Left ventricle myocardium inferior (tissue), 1 donor: ENCODE measurements around the gene TSPAN9. TPM values are rescaled to one million over a fixed set of nuclear protein-coding genes. Genes with fewer than 3 reads are reported as not detected.

Source experiments
- DNase-seq: peaks from one replicate; pipeline ENCODE4 v3.0.0-alpha.2; 2020
- H3K27ac ChIP-seq: fragments of 200-600 bp; replicated peaks from 2 replicates; pipeline ENCODE4 v1.8.0; 2021
- H3K27me3 ChIP-seq: fragments of 200-600 bp; 2 replicates; pipeline ENCODE4 v1.8.0; 2021; ENCODE audit warnings: low read depth
- H3K36me3 ChIP-seq: fragments of 200-600 bp; 2 replicates; pipeline ENCODE4 v1.8.0; 2021
- H3K4me1 ChIP-seq: fragments of 200-600 bp; 2 replicates; pipeline ENCODE4 v1.8.0; 2021
- H3K4me3 ChIP-seq: fragments of 200-600 bp; 2 replicates; pipeline ENCODE4 v1.8.0; 2021; ENCODE audit warnings: mild to moderate bottlenecking, moderate library complexity
- H3K9me3 ChIP-seq: fragments of 200-600 bp; replicated peaks from 2 replicates; pipeline ENCODE4 v1.8.0; 2021
- intact Hi-C: fragments of 100-400 bp; cut with micrococcal nuclease; formaldehyde crosslinking; loops from one replicate; pipeline ENCODE4 v1.11.0; 2022
- total RNA-seq: library from RNA; stranded (reverse); fragmentation: NEBNext Ultra II Directional; extraction: Animal tissue kit (Norgen Biotek cat#: 25700); gene quantifications from one replicate; pipeline ENCODE4 v1.2.1, GENCODE V29; 2021
- TF ChIP-seq, protein P1 (sequence below): fragments of 200-600 bp; IDR thresholded peaks from 2 replicates; pipeline ENCODE4 v1.8.0; 2021; ENCODE audit warnings: antibody characterized with exemption, mild to moderate bottlenecking, borderline replicate concordance
- donor health status: DM: no; HTN: yes; CAD: no; lungs with severe emphysema.

The TSPAN9 gene
- total RNA-seq, 1 donor from 2014 or later = 305 TPM

DNA sequence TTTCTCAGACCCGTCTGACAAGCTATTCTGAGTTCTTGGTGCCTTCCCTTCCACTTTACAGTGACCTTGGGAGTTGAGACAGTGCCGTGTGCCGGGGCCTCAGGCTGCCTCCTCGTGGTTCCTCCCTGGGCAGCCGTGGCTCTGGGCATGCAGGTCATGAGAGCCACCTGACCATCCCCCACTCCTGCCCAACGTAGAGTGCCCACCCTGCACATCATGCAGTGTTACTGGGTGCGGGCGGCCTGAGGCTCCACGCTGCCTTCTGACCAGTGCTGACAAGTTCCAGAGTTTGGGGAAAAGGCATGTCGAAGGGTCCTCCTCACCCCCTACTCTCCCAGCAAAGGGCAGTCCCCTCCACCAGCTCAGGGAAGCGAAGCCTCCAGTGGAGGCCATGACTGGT is 190.5 kb downstream of the TSPAN9 start:
- Histone ChIP-seq H3K4me1 (peaks cover 85% of the 10 kb centered on the region), H3K27ac (peak overlapping the region; percentile 96), H3K4me3 (no peak overlapping the region), H3K27me3 (no peaks in the 10 kb centered on the region), H3K36me3 (peaks cover 3% of the 10 kb centered on the region), H3K9me3 (no peaks in the 10 kb centered on the region)
- DNase-seq = no peak
- TF ChIP-seq, protein P1, sequence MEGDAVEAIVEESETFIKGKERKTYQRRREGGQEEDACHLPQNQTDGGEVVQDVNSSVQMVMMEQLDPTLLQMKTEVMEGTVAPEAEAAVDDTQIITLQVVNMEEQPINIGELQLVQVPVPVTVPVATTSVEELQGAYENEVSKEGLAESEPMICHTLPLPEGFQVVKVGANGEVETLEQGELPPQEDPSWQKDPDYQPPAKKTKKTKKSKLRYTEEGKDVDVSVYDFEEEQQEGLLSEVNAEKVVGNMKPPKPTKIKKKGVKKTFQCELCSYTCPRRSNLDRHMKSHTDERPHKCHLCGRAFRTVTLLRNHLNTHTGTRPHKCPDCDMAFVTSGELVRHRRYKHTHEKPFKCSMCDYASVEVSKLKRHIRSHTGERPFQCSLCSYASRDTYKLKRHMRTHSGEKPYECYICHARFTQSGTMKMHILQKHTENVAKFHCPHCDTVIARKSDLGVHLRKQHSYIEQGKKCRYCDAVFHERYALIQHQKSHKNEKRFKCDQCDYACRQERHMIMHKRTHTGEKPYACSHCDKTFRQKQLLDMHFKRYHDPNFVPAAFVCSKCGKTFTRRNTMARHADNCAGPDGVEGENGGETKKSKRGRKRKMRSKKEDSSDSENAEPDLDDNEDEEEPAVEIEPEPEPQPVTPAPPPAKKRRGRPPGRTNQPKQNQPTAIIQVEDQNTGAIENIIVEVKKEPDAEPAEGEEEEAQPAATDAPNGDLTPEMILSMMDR = no peak
- intact Hi-C loops = no loop called here

DNA sequence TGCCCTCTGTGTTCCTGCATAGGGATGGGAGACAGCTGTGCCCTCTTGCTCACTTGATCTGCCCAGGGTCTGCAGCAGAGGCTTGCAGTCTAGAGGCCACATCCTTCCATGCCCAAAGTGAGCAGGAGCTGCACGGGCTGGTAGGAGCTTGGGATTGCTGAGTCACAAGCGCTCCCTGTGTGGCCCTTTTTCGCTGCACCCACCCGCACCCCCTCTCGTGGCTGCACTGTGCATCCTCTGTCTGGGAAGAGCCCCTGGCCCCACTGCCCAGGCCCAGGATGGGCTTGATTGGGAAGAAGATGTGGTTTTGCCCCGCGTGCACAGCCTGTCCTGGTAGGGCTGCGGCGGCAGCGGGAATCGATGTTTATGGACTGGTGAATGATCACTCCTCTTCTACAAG is 192.4 kb downstream of the TSPAN9 start:
- H3K9me3 ChIP-seq = no peaks in the 10 kb centered on the region
- no peak for DNase-seq
- no peak overlapping the region for H3K4me3 ChIP-seq
- H3K36me3 ChIP-seq = peaks cover 3% of the 10 kb centered on the region
- intact Hi-C loops = no loop called here
- TF ChIP-seq, protein P1 = no peak
- H3K27ac ChIP-seq = peak overlapping the region; percentile 19
- no peaks in the 10 kb centered on the region for H3K27me3 ChIP-seq
- H3K4me1 ChIP-seq = peaks cover 85% of the 10 kb centered on the region

DNA sequence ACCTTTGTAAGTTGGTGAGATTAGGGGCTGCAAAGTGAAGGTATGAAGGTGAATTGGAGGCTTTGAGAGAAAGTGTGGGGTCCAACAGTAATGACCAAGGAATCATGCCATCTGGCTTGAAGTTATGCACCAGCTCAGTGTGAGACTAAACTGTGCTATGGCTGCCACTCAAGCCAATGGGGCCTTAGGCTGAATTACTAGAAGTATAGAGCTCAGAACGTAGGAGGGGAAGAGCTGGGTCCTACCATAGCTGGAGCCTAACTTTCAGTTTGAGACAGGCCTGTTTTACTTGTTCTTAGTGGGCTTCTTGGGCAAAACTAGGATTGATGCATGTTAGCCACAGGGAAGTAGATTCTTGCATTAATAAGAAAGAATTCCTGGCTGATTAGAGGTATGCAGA is 194.0 kb downstream of the TSPAN9 start:
- peaks cover 3% of the 10 kb centered on the region for H3K36me3 ChIP-seq
- peak overlapping the region; percentile 46 for H3K27ac ChIP-seq
- TF ChIP-seq, protein P1 = no peak
- no peak overlapping the region for H3K4me3 ChIP-seq
- intact Hi-C loops = loop anchor here (5.0 to 10.0 kb wide), 3 partner anchors 66 to 194 kb away; partner anchors contain the start of gene TSPAN9
- H3K27me3 ChIP-seq = no peaks in the 10 kb centered on the region
- H3K4me1 ChIP-seq = peaks cover 85% of the 10 kb centered on the region
- no peaks in the 10 kb centered on the region for H3K9me3 ChIP-seq
- DNase-seq = no peak

DNA sequence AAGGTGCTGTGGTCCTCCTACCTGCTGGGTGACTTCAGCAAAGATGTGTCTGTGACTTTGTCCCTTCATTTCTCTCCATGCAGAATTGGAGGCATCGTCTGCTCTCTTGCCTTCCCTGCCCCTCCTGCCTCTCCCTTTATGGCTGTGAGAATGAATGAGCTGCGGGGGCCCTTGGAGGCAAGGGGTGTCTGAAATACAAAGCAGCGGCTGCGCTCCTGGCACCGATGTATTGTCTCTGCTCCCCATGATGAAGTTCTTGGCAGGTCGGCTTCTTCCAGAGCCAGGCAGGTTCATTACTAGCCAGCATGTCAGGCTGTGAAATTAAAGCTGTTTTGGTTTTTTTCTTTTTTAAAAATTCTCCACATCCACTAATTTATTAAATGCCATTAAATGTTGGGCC is 194.5 kb downstream of the TSPAN9 start:
- H3K27me3 ChIP-seq = no peaks in the 10 kb centered on the region
- intact Hi-C loops = loop anchor here (5.0 to 10.0 kb wide), 3 partner anchors 67 to 194 kb away; partner anchors contain the start of gene TSPAN9
- no peak overlapping the region for H3K4me3 ChIP-seq
- H3K27ac ChIP-seq = peak overlapping the region; percentile 46
- no peaks in the 10 kb centered on the region for H3K9me3 ChIP-seq
- H3K4me1 ChIP-seq = peaks cover 85% of the 10 kb centered on the region
- DNase-seq = no peak
- TF ChIP-seq, protein P1 = no peak
- H3K36me3 ChIP-seq = peaks cover 3% of the 10 kb centered on the region

DNA sequence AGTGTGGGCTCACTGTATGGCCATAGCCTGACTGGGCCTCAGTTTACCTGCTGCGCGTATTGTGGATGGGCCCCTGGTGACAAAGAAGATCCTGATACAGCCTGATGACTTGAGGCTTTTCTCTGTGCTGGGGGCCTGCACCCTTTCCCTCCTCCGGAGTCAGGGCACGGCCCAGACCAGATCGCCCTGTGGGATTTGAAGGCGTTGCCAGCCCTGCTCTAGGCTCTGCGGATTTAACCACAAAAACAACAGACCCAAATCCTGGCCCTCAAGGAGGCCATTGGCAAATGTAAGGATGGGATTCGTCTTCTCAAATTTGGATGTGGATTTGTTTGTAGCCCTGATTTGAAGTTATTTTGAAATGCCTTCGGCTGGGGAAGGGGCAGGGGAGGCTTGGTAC is 195.8 kb downstream of the TSPAN9 start:
- H3K4me1 ChIP-seq = peaks cover 81% of the 10 kb centered on the region
- H3K27me3 ChIP-seq = no peaks in the 10 kb centered on the region
- TF ChIP-seq, protein P1 = no peak
- H3K9me3 ChIP-seq = no peaks in the 10 kb centered on the region
- H3K36me3 ChIP-seq = no peaks in the 10 kb centered on the region
- DNase-seq = no peak
- no peak overlapping the region for H3K4me3 ChIP-seq
- H3K27ac ChIP-seq = peak overlapping the region; percentile 71
- intact Hi-C loops = loop anchor here (5.0 to 10.0 kb wide), 3 partner anchors 68 to 196 kb away; partner anchors contain the start of gene TSPAN9
